ENCODE data around the gene CDH26. TPM values are rescaled to one million over a fixed set of nuclear protein-coding genes. Genes with fewer than 3 reads are reported as not detected.
"Not testable (repeated sequence)": the region's sequence is repeated elsewhere in the genome, so short reads cannot be mapped to it uniquely, and the experiment has no call there.

Gene CDH26
- total RNA-seq, 2 experiments from 2014 or later = 0.46 to 1.1 TPM

DNA sequence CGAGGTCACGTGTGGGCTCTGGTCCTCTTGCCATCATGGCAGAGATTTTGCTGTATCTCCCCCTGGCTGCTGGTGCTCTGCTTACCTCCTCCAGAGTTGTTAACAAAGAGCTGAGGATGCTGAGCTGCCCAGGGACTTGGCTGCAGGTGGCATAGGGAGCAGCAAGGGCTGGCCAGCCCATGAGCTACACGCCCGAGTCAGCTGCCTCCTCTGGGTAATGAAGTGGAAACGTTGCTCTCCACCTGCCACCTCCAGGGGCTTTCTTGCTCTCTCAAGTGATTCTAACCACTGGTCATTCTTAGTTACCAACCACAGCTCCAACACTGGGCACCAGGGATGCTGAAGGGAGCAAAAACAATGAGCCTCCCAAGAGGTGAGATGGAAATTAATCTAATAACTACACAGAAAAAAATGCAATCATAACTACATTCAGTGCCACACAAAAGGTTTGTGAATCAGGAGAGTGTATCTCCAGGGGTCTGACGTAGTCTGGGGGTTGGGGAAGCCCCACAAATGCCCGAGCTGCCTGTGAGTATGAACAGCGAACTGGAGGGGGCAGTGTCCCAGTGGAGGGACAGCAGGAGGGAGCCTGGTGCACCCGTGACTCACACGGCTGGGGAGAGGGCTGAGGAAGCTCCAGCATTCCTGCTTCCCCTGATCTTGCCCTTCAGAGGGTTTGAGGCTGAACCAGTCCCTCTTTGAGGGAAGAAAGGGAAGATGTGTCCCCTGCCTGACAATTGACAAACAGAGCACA, 78.7 kb downstream of the CDH26 start:
- ChIA-PET CTCF (interaction anchor here (1.3 kb wide), 1 partner anchor 21 kb away, joined by 5 read pairs; no protein-coding TSS in a partner anchor), POLR2A (no interaction called here)

GRCh38 chr20:60038400-60039008, 80.3 kb downstream of the CDH26 start:
- POLR2A ChIA-PET = no interaction called here
- CTCF ChIA-PET = no interaction called here

DNA sequence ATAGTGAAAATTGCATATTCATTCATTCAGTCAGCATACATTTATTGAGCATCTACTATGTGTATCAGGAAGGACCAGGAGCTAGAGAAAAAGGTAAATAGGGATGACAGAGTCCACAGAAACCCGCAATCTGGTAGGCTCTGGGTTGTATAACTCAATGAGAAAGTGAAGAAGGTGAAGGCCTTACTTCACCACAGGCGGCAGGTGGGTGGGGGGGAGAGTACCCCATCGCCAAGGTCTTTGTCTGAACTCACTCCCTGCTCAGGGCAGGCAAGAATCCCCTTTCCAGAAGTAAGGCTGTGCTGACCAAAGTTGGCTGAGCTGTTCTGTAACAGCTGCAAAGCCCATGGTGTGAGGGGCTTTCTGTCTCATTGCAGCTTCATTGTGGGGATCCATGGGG, 81.3 kb downstream of the CDH26 start:
- ChIA-PET POLR2A (no interaction called here), CTCF (no interaction called here)

- ChIA-PET CTCF (no interaction called here), POLR2A (no interaction called here)
Observed at GRCh38 chr20:60040471-60041162, 82.4 kb downstream of the CDH26 start.

- CTCF ChIA-PET = not testable (repeated sequence)
Observed at GRCh38 chr20:60041436-60042165, 83.4 kb downstream of the CDH26 start.

DNA sequence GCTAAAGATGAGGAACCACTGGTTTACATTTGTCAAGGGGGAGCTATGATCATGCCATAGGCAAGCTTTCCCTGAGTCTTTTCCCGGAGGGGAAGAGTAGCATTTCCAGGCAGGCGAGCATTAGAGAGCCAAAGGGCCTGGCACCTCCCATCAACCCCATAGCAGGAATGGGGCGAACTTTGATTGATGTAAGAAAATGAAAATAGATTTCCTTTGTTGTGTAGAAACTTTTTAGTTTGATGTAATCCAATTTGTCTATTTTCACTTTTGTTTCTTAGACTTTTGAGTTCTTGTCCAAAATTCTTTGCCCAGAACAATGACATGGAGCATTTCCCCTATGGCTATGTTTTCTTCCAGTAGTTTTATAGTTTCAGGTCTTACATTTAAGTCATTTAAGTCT, 85.2 kb downstream of the CDH26 start:
- POLR2A ChIA-PET = no interaction called here
- CTCF ChIA-PET = interaction anchor here (1.5 kb wide), 1 partner anchor 13 kb away, joined by 3 read pairs; no protein-coding TSS in a partner anchor

More at GRCh38 chr20:60041436-60042165, 83.4 kb downstream of the CDH26 start:
- POLR2A ChIA-PET = not testable (repeated sequence)

DNA sequence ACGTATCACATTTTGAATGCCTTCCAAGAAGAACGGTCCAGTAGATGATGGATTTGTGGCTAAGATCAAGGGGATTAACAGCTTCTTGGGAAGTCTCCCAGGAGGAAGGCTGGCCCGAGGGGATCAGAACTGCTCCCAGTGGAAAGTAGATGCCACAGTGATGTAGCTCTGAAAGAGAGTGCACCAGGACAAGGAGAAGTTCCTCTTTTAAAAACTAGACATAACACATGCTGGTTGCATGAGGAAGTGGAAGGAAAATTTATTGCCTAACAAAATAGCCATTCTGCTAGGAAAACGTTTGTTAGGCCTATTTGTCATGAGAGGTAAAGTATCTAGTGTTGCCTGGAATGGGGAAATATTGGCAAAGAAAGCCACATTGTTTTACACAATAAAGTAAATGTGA, 87.8 kb downstream of the CDH26 start:
- ChIA-PET CTCF (no interaction called here), POLR2A (no interaction called here)

DNA sequence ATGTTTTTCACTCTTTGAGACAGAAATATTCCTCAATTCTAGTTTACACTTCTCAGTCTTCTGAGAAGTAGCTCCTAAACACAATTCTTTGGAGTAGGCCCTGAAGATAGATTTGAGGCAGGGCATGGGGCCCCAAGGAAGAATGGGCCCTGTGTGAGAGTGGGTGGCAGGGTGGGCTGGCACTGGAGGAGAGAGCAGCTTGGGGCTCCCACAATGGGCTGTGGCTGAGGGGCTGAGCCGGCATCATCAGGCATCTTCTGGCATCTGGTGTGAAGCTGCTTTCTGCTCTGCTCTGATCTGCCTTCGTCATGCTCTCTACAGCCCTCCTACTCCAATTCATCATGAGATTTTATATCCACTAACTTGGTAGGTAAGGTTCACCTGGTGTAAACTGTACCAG, 88.2 kb downstream of the CDH26 start:
- CTCF ChIA-PET = no interaction called here

GRCh38 chr20:60046860-60047259, 88.6 kb downstream of the CDH26 start:
- ChIA-PET POLR2A (no interaction called here), CTCF (no interaction called here)

More for the DNA sequence above, 88.2 kb downstream of the CDH26 start:
- POLR2A ChIA-PET = no interaction called here

- POLR2A ChIA-PET = no interaction called here
- CTCF ChIA-PET = interaction anchor here (1.0 kb wide), 1 partner anchor 9 kb away, joined by 4 read pairs; no protein-coding TSS in a partner anchor
Observed at GRCh38 chr20:60048634-60049521, 90.7 kb downstream of the CDH26 start.

- ChIA-PET CTCF (no interaction called here), POLR2A (no interaction called here)
Observed at GRCh38 chr20:60049601-60050000, 91.4 kb downstream of the CDH26 start.

GRCh38 chr20:60050193-60050947, 92.1 kb downstream of the CDH26 start:
- CTCF ChIA-PET = no interaction called here

GRCh38 chr20:60051911-60052310, 93.7 kb downstream of the CDH26 start:
- CTCF ChIA-PET = no interaction called here
- POLR2A ChIA-PET = no interaction called here

More at GRCh38 chr20:60050193-60050947, 92.1 kb downstream of the CDH26 start:
- POLR2A ChIA-PET = no interaction called here

DNA sequence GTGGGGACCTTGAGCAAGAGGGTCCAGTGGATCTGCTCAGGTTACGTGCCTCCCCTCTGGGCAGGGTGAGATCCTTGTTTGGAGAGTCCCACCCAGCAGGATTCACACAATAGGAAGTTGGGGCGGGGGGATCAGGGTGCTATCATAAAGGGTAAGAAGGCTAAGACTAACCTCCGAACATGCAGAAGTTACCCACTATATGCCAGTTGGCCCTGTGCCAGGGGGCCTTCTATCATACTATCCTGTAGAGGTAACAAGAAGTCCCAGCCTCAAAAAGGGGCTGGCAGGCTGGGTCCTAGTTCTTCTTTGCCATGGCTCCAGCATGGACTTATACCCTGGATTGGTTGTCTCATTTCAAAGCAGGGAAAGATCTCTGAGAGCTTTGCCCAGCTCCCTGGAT, 94.1 kb downstream of the CDH26 start:
- ChIA-PET POLR2A (no interaction called here), CTCF (no interaction called here)

DNA sequence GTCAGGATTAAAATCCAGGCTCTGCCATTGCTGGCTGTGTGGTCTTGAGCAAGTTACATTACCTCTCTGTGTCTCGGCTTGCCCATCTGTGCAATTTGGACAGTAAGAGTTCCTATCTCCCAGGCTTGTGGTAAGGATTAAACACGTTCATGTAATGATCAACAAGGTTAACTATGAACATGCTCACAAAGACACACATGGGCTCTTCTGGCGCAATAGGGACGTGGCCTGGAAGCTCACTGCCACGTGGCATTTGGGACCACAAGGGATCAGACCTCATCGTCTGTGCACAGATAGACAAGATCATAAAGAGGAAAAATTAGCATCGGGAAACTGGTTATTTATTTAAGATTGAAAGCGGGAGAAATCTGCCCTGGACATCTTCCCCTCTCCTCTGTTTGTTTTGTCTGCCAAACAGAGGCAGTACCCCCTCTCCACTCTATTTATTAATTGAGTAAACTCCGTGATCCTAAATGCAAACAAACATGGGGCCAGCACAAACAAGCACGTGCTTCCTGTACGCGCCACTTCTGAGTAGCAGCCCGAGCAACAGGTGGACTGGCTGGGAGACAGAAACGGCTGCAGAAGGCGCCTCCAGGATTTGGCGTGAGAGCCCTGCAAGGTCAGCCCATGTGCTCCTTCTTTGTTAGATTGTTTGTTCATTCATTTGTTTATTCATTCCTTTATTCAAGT, 95.0 kb downstream of the CDH26 start:
- CTCF ChIA-PET = no interaction called here
- POLR2A ChIA-PET = no interaction called here

- POLR2A ChIA-PET = no interaction called here
- CTCF ChIA-PET = no interaction called here
Observed at GRCh38 chr20:60053818-60054190, 95.6 kb downstream of the CDH26 start.

- ChIA-PET CTCF (no interaction called here), POLR2A (no interaction called here)
Observed at GRCh38 chr20:60054716-60055634, 96.8 kb downstream of the CDH26 start.

All from activated CD8-positive, alpha-beta memory T cell treated with anti-CD3 and anti-CD28 coated beads for 36 hours (primary cell).